Measurements from ENCODE around the gene TAT.

DNA sequence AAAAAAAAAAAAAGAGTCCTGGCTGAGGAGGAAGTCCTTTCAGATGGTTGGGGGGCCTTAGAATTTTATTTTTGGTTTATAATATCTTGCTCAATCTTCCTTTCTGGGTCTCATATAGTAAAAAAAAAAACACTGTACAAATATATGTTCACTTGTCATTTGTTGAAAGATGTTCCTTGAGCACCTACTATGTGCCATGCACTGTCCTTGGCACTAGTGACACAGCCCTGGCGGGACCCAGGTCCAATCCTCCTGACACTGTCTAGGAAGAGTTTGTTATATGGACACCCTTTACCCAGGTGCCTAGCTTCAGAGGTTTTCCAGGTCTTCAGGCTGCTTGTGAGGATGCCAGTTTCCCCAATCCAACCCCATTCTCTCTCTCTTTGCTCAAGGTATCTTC lies 48.6 kb downstream of the TAT start:
- TF ChIP-seq CTCF (conservative IDR thresholded peaks at IDR 0.05) (no peak), ZFX (IDR thresholded peaks at IDR 0.05) (no peak)

Data from C4-2B (cell line).